ENCODE data around the gene MAPK8IP2.

MAPK8IP2 gene

GRCh38 chr22:50567721-50568252 lies 32.8 kb upstream of the MAPK8IP2 start:
- Histone ChIP-seq H3K36me3 (ENCODE audit: insufficient read depth, low read length) (peaks cover 54% of the 10 kb centered on the region), H3K9ac (ENCODE audit: low read length) (no peak overlapping the region), H3K79me2 (ENCODE audit: insufficient read depth, low read length) (no peaks in the 10 kb centered on the region), H3K9me3 (ENCODE audit: low read length) (no peaks in the 10 kb centered on the region), H3K27me3 (ENCODE audit: insufficient read depth, low read length) (no peaks in the 10 kb centered on the region), H3F3A (ENCODE audit: insufficient read depth, low read length) (no peaks in the 10 kb centered on the region), H3K27ac (ENCODE audit: low read depth, low read length, poor library complexity, severe bottlenecking) (no peak overlapping the region), H3K4me2 (ENCODE audit: low read length) (no peak overlapping the region), H3K4me3 (ENCODE audit: low read depth, low read length, poor library complexity, severe bottlenecking) (no peak overlapping the region), H4K20me1 (ENCODE audit: insufficient read depth, low read length) (no peaks in the 10 kb centered on the region), H3K4me1 (ENCODE audit: insufficient read depth, low read length, severe bottlenecking) (peaks cover 13% of the 10 kb centered on the region), H3K9me2 (ENCODE audit: low read depth, low read length) (no peaks in the 10 kb centered on the region), H2AFZ (ENCODE audit: low read length) (no peak overlapping the region)
- TF ChIP-seq CTCF (IDR thresholded peaks at IDR 0.05; ENCODE audit: low read length) (no peak), EZH2 (IDR thresholded peaks at IDR 0.05; ENCODE audit: borderline replicate concordance, low read length) (no peak)

DNA sequence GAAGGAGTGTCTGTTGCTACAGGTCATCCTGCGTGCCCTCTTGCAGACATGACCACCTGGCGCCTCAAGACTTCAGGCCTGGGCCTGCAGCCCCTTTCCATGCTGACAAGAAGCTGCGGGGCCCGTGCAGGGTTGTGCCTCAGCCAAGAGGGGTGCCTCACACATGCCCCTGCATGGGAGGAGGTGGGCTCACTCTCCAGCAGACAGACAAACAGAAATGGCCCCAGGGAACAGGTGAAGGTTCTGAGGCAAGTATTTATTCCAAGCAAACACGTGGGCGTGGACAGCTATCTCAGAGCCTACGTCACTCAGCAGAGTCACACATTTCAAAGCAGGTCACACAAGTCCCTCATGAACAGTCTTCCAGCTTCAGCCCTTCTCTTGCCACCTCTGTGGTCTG lies 32.0 kb upstream of the MAPK8IP2 start:
- Histone ChIP-seq H4K20me1 (ENCODE audit: insufficient read depth, low read length) (no peaks in the 10 kb centered on the region), H3K4me2 (ENCODE audit: low read length) (no peak overlapping the region), H3K9me3 (ENCODE audit: low read length) (no peaks in the 10 kb centered on the region), H3K36me3 (ENCODE audit: insufficient read depth, low read length) (peaks cover 62% of the 10 kb centered on the region), H3K79me2 (ENCODE audit: insufficient read depth, low read length) (no peaks in the 10 kb centered on the region), H3K9ac (ENCODE audit: low read length) (no peak overlapping the region), H3K27ac (ENCODE audit: low read depth, low read length, poor library complexity, severe bottlenecking) (no peak overlapping the region), H2AFZ (ENCODE audit: low read length) (no peak overlapping the region), H3K4me3 (ENCODE audit: low read depth, low read length, poor library complexity, severe bottlenecking) (no peak overlapping the region), H3K4me1 (ENCODE audit: insufficient read depth, low read length, severe bottlenecking) (peaks cover 7% of the 10 kb centered on the region), H3K27me3 (ENCODE audit: insufficient read depth, low read length) (no peaks in the 10 kb centered on the region), H3K9me2 (ENCODE audit: low read depth, low read length) (no peaks in the 10 kb centered on the region), H3F3A (ENCODE audit: insufficient read depth, low read length) (no peaks in the 10 kb centered on the region)
- no peak for TF ChIP-seq EZH2 (IDR thresholded peaks at IDR 0.05; ENCODE audit: borderline replicate concordance, low read length)
- TF ChIP-seq CTCF (IDR thresholded peaks at IDR 0.05; ENCODE audit: low read length): no peak

DNA sequence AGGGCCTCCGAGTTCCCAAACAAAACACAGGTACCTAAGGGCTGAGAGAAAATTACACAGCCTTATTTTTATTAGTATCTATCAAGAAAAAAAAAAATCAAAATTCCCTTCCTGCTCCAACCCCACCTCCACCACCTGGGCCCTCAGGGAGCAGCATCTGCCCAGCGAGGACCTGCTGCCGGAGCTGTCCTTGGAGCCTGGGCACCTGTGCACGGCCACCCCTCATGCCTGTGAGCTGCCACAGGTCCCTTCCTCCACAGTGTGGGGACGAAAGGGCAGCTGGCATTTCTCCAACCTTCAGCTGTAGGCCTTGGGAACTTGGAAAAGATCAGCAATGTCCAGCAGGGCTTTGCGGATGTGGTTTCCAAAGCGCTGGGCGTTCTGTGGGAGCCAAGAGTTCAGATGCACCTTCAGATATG lies 31.5 kb upstream of the MAPK8IP2 start:
- H3K4me3 ChIP-seq (ENCODE audit: low read depth, low read length, poor library complexity, severe bottlenecking): no peak overlapping the region
- H3K36me3 ChIP-seq (ENCODE audit: insufficient read depth, low read length): peaks cover 66% of the 10 kb centered on the region
- H3K79me2 ChIP-seq (ENCODE audit: insufficient read depth, low read length): no peaks in the 10 kb centered on the region
- no peak overlapping the region for H3K4me2 ChIP-seq (ENCODE audit: low read length)
- no peak overlapping the region for H2AFZ ChIP-seq (ENCODE audit: low read length)
- H3K27me3 ChIP-seq (ENCODE audit: insufficient read depth, low read length): no peaks in the 10 kb centered on the region
- peaks cover 7% of the 10 kb centered on the region for H3K4me1 ChIP-seq (ENCODE audit: insufficient read depth, low read length, severe bottlenecking)
- H3K9me2 ChIP-seq (ENCODE audit: low read depth, low read length): no peaks in the 10 kb centered on the region
- H3F3A ChIP-seq (ENCODE audit: insufficient read depth, low read length): no peaks in the 10 kb centered on the region
- H3K9ac ChIP-seq (ENCODE audit: low read length): no peak overlapping the region
- no peaks in the 10 kb centered on the region for H4K20me1 ChIP-seq (ENCODE audit: insufficient read depth, low read length)
- no peak overlapping the region for H3K27ac ChIP-seq (ENCODE audit: low read depth, low read length, poor library complexity, severe bottlenecking)
- no peak for TF ChIP-seq CTCF (IDR thresholded peaks at IDR 0.05; ENCODE audit: low read length)
- no peak for TF ChIP-seq EZH2 (IDR thresholded peaks at IDR 0.05; ENCODE audit: borderline replicate concordance, low read length)
- no peaks in the 10 kb centered on the region for H3K9me3 ChIP-seq (ENCODE audit: low read length)

Measured in OCI-LY1 (cell line).